HuH-7 (cell line): Measurements from ENCODE around the gene SLC12A2.

ENCODE experiments used
- DNase-seq: peaks from one replicate; pipeline ENCODE4 v3.0.0; 2011; ENCODE audit warnings: low spot score

SLC12A2 gene

GRCh38 chr5:128225245-128226030 is 141.9 kb downstream of the SLC12A2 start:
- no peak for DNase-seq

DNA sequence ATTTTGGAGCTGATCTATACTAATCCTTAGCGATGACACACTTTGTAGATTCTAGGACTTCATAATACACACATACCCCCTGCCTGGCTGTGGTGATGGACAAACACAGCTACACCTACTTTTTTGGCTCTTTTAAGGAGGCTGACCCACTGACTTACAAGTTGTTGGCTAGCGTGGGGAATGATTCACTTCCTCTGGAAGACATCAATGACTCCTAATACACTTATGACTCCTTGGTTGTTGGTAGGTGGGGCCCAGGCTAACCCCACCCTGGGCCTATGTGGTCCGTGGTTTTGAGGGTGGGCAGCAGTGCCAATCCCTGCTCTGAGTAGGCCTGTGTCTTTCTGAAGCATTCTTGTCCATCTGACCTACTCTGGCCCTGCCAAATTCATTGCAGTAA is 144.4 kb downstream of the SLC12A2 start:
- DNase-seq = no peak

DNA sequence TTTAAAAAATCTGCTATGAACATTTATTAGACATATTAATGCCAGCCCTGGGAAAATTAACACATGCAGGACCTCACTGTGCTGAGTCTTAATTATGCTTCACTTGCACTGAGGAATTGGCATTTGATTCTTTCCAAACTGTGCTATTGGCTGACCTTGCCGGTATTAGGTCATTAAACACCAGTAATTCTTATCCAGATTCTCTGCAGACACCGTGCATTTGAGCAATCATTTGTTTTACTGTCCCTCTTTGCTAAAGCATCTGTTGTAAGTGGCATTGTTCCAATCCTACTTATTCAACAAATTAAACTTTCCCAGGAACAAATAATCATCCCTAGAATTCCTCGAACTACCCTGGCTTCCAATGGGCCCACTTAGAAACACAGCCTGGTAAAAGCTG is 145.0 kb downstream of the SLC12A2 start:
- no peak for DNase-seq

GRCh38 chr5:128234928-128235641 is 151.5 kb downstream of the SLC12A2 start:
- no peak for DNase-seq

DNA sequence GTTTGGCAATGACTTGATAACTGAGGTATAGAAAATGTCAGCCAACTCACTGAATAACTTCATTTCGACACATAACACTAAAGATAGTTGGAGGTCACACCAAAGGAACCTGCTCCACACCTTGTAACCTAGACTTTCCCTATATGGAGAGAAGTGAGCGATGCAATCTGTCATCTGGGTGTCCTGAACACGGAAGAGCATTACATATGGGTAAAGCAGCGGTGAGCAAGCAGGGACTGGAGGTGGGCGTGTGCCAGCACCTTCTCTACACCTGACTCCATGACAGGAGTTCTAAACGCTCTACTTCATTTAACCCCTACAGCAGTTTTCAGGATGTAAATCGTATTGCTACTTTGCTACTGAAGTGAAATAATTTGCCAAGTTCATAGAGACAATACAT is 152.8 kb downstream of the SLC12A2 start:
- DNase-seq = no peak

GRCh38 chr5:128237000-128237399 is 153.4 kb downstream of the SLC12A2 start:
- DNase-seq = no peak

GRCh38 chr5:128237546-128237945 is 154.0 kb downstream of the SLC12A2 start:
- DNase-seq = no peak
